ENCODE results near the gene CCR5AS.

CCR5AS gene

DNA sequence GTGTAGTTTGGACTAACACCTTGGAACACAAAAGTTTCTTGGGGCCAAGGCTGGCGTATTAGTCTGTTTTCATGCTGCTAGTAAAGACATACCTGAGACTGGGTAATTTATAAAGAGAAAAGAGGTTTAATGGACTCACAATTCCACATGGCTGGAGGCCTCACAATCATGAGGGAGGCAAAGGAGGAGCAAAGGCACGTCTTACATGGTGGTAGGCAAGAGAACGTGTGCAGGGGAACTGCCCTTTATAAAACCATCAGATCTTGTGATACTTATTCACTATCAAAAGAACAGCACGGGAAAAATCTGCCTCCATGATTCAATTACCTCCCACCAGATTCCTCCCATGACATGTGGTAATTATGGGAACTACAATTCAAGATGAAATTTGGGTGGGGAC is 62.4 kb downstream of the CCR5AS start:
- H4K5ac ChIP-seq (ENCODE audit: insufficient read length, low read depth, low read length), result no peak overlapping the region
- no peak for DNase-seq (ENCODE audit: low read depth in 1 of 2, low spot score in 2 of 2)
- no peak overlapping the region for H2AFZ ChIP-seq (ENCODE audit: low read length)
- no peak overlapping the region for H2BK120ac ChIP-seq (replicated peaks; ENCODE audit: low read depth, low read length)
- H3K4me2 ChIP-seq (ENCODE audit: insufficient read depth in 1 of 2, low read depth in 2 of 2, low read length in 2 of 2), result no peak overlapping the region
- H3K27ac ChIP-seq (ENCODE audit: low read depth, low read length), result no peak overlapping the region
- no peak overlapping the region for H3K4ac ChIP-seq (replicated peaks; ENCODE audit: insufficient read length, low read depth, low read length)
- no peaks in the 10 kb centered on the region for H4K20me1 ChIP-seq (replicated peaks in 1 of 2; ENCODE audit: control insufficient read depth in 1 of 2, insufficient read depth in 2 of 2, low read length in 2 of 2)
- no peak overlapping the region for H4K91ac ChIP-seq (replicated peaks; ENCODE audit: insufficient read length, low read length)
- H3K18ac ChIP-seq (ENCODE audit: extremely low read depth, low read length), result no peak overlapping the region
- WGBS, 2 experiments (ENCODE audit: extremely low coverage in 1 of 2, insufficient coverage in 1 of 2, insufficient read length in 1 of 2, insufficient replicate concordance in 2 of 2, low coverage in 1 of 2, low lambda C conversion rate in 2 of 2, missing lambda C conversion rate in 1 of 2), result 87% methylated on average over 4 of the region's 4 CpGs; no CpG with 5 or more reads in 1 of the 2 experiments
- no peaks in the 10 kb centered on the region; a peak in 1 of 8 replicates for H3K36me3 ChIP-seq (ENCODE audit: control insufficient read depth in 2 of 4, insufficient read depth in 4 of 4, low read length in 3 of 4)
- peaks cover 0 to 2% (median 0%) of the 10 kb centered on the region in 4 experiments; a peak in 1 of 7 replicates for H3K27me3 ChIP-seq (replicated peaks in 1 of 4; ENCODE audit: control insufficient read depth in 3 of 4, extremely low read depth in 1 of 4, insufficient read depth in 3 of 4, low read length in 3 of 4)
- no peak overlapping the region for H2BK15ac ChIP-seq (ENCODE audit: low read length)
- no peaks in the 10 kb centered on the region for H3K79me2 ChIP-seq (ENCODE audit: control insufficient read depth in 1 of 2, insufficient read depth in 2 of 2, low read length in 2 of 2)
- ChIA-PET POLR2A (ENCODE audit: partially characterized antibody) (no interaction called here), CTCF (ENCODE audit: partially characterized antibody) (no interaction called here)
- no peak overlapping the region for H4K8ac ChIP-seq (ENCODE audit: extremely low read depth, insufficient read depth, low read length)
- no peaks in the 10 kb centered on the region for H3K79me1 ChIP-seq (ENCODE audit: low read depth, low read length)
- no peak overlapping the region for H3K23ac ChIP-seq (ENCODE audit: insufficient read length)
- H3K9ac ChIP-seq (replicated peaks in 1 of 4; ENCODE audit: extremely low read depth in 1 of 4, low read depth in 3 of 4, low read length in 3 of 4), result no peak overlapping the region
- H3K14ac ChIP-seq (ENCODE audit: insufficient read length), result no peak overlapping the region
- H2BK20ac ChIP-seq (ENCODE audit: low read length), result no peak overlapping the region
- no peak overlapping the region for H3K56ac ChIP-seq (replicated peaks; ENCODE audit: insufficient read length, low read depth, low read length)
- H2BK5ac ChIP-seq (ENCODE audit: low read depth, low read length), result no peak overlapping the region
- H3K9me3 ChIP-seq (ENCODE audit: insufficient read depth in 2 of 2, low read depth in 1 of 2, low read length in 1 of 2), result peaks cover 7 to 11% of the 10 kb centered on the region in 2 experiments
- FAIRE-seq, result no peak
- H3K23me2 ChIP-seq (ENCODE audit: low read depth, low read length), result no peaks in the 10 kb centered on the region; the same call in 1 of the 2 replicates
- no peak overlapping the region for H2BK12ac ChIP-seq (ENCODE audit: low read depth, low read length)
- H3K4me3 ChIP-seq (ENCODE audit: extremely low read depth in 1 of 4, insufficient read depth in 2 of 4, low read depth in 3 of 4, low read length in 4 of 4), result no peak overlapping the region
- no peak overlapping the region for H2AK5ac ChIP-seq (ENCODE audit: low read depth, low read length)
- no peaks in the 10 kb centered on the region for H3K4me1 ChIP-seq (replicated peaks in 1 of 4; ENCODE audit: control insufficient read depth in 3 of 4, insufficient read depth in 4 of 4, low read length in 3 of 4)
- TF ChIP-seq SIN3A (conservative IDR thresholded peaks at IDR 0.05 in 1 of 2, IDR thresholded peaks at IDR 0.05 in 1 of 2; ENCODE audit: low read depth in 1 of 2, low read length in 2 of 2) (no peak), RAD21 (IDR thresholded peaks at IDR 0.05 in 1 of 2, conservative IDR thresholded peaks at IDR 0.05 in 1 of 2; ENCODE audit: low read depth in 2 of 2, low read length in 2 of 2) (no peak), RNF2 (IDR thresholded peaks at IDR 0.05; ENCODE audit: borderline replicate concordance, low read depth, low read length, missing control alignments, poor library complexity, severe bottlenecking) (no peak), TEAD4 (IDR thresholded peaks at IDR 0.05; ENCODE audit: low read depth, low read length) (no peak), HDAC6 (IDR thresholded peaks at IDR 0.05; ENCODE audit: low read depth, low read length) (no peak), SUZ12 (IDR thresholded peaks at IDR 0.05; ENCODE audit: low read length) (no peak), RFX5 (IDR thresholded peaks at IDR 0.05; ENCODE audit: borderline replicate concordance, low read depth, low read length) (no peak), SRF (IDR thresholded peaks at IDR 0.05; ENCODE audit: low read depth, low read length) (no peak), BACH1 (IDR thresholded peaks at IDR 0.05; ENCODE audit: low read length) (no peak), CTBP2 (IDR thresholded peaks at IDR 0.05; ENCODE audit: borderline replicate concordance, insufficient read depth, insufficient read length, low read length) (no peak), TAF1 (IDR thresholded peaks at IDR 0.05; ENCODE audit: low read depth, low read length) (no peak), TBP (IDR thresholded peaks at IDR 0.05; ENCODE audit: low read depth, low read length) (no peak)
- TF ChIP-seq, protein P1, sequence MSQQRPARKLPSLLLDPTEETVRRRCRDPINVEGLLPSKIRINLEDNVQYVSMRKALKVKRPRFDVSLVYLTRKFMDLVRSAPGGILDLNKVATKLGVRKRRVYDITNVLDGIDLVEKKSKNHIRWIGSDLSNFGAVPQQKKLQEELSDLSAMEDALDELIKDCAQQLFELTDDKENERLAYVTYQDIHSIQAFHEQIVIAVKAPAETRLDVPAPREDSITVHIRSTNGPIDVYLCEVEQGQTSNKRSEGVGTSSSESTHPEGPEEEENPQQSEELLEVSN (IDR thresholded peaks at IDR 0.05), result no peak
